ENCODE results near the gene SCG5.

Gene SCG5

GRCh38 chr15:32688151-32688639, 46.7 kb downstream of the SCG5 start:
- Mint-ChIP-seq H3K27ac (no peak overlapping the region), H3K36me3 (ENCODE audit: insufficient read depth) (no peaks in the 10 kb centered on the region), H3K4me3 (no peak overlapping the region), H3K4me1 (ENCODE audit: low read depth in 2 of 2) (peaks cover 0 to 2% of the 10 kb centered on the region in 2 donors), H3K9me3 (no peaks in the 10 kb centered on the region), H3K27me3 (peaks cover 0 to 7% of the 10 kb centered on the region in 2 donors)
- ATAC-seq (replicated peaks) (no peak), DNase-seq (no peak)

- no peaks in the 10 kb centered on the region for H3K36me3 Mint-ChIP-seq (ENCODE audit: insufficient read depth)
- H3K9me3 Mint-ChIP-seq = no peaks in the 10 kb centered on the region
- H3K4me3 Mint-ChIP-seq = no peak overlapping the region
- H3K4me1 Mint-ChIP-seq (ENCODE audit: low read depth in 2 of 2) = no peaks in the 10 kb centered on the region
- H3K27me3 Mint-ChIP-seq = peaks cover 0 to 7% of the 10 kb centered on the region in 2 donors
- no peak for ATAC-seq (replicated peaks)
- H3K27ac Mint-ChIP-seq = no peak overlapping the region
- DNase-seq = no peak
Observed at GRCh38 chr15:32690941-32691688, 49.6 kb downstream of the SCG5 start.

- no peaks in the 10 kb centered on the region for H3K36me3 Mint-ChIP-seq (ENCODE audit: insufficient read depth)
- ATAC-seq (replicated peaks) = no peak
- H3K4me1 Mint-ChIP-seq (ENCODE audit: low read depth in 2 of 2) = no peaks in the 10 kb centered on the region
- H3K9me3 Mint-ChIP-seq = no peaks in the 10 kb centered on the region
- DNase-seq = no peak
- H3K27ac Mint-ChIP-seq = no peak overlapping the region
- H3K4me3 Mint-ChIP-seq = no peak overlapping the region
- H3K27me3 Mint-ChIP-seq = peaks cover 0 to 7% of the 10 kb centered on the region in 2 donors
Observed at GRCh38 chr15:32691689-32692038, 50.2 kb downstream of the SCG5 start.

- H3K4me1 Mint-ChIP-seq (ENCODE audit: low read depth in 2 of 2) = no peaks in the 10 kb centered on the region
- no peak for ATAC-seq (replicated peaks)
- no peaks in the 10 kb centered on the region for H3K36me3 Mint-ChIP-seq (ENCODE audit: insufficient read depth)
- no peak for DNase-seq
- H3K9me3 Mint-ChIP-seq = no peaks in the 10 kb centered on the region
- no peak overlapping the region for H3K27ac Mint-ChIP-seq
- H3K27me3 Mint-ChIP-seq = peaks cover 2 to 7% of the 10 kb centered on the region in 2 donors
- H3K4me3 Mint-ChIP-seq = no peak overlapping the region
Observed at GRCh38 chr15:32692286-32692685, 50.8 kb downstream of the SCG5 start.

- Mint-ChIP-seq H3K27me3 (peaks cover 17 to 26% of the 10 kb centered on the region in 2 donors), H3K4me1 (ENCODE audit: low read depth in 2 of 2) (no peaks in the 10 kb centered on the region), H3K9me3 (no peaks in the 10 kb centered on the region), H3K4me3 (no peak overlapping the region), H3K36me3 (ENCODE audit: insufficient read depth) (no peaks in the 10 kb centered on the region), H3K27ac (no peak overlapping the region)
- DNase-seq (no peak), ATAC-seq (replicated peaks) (no peak)
Observed at GRCh38 chr15:32694222-32694983, 52.9 kb downstream of the SCG5 start.

GRCh38 chr15:32698773-32699390, 57.4 kb downstream of the SCG5 start:
- no peaks in the 10 kb centered on the region for H3K9me3 Mint-ChIP-seq
- no peaks in the 10 kb centered on the region for H3K4me1 Mint-ChIP-seq (ENCODE audit: low read depth in 2 of 2)
- peaks cover 38 to 52% of the 10 kb centered on the region in 2 donors for H3K27me3 Mint-ChIP-seq
- ATAC-seq (replicated peaks) = no peak
- H3K36me3 Mint-ChIP-seq (ENCODE audit: insufficient read depth) = no peaks in the 10 kb centered on the region
- DNase-seq = no peak
- H3K27ac Mint-ChIP-seq = no peak overlapping the region
- H3K4me3 Mint-ChIP-seq = no peak overlapping the region

- no peaks in the 10 kb centered on the region for H3K9me3 Mint-ChIP-seq
- H3K4me1 Mint-ChIP-seq (ENCODE audit: low read depth in 2 of 2) = no peaks in the 10 kb centered on the region
- H3K4me3 Mint-ChIP-seq = no peak overlapping the region
- DNase-seq (no peak), ATAC-seq (replicated peaks) (no peak)
- peaks cover 52 to 61% of the 10 kb centered on the region in 2 donors for H3K27me3 Mint-ChIP-seq
- H3K36me3 Mint-ChIP-seq (ENCODE audit: insufficient read depth) = no peaks in the 10 kb centered on the region
- no peak overlapping the region for H3K27ac Mint-ChIP-seq
Observed at GRCh38 chr15:32700501-32701150, 59.1 kb downstream of the SCG5 start.

GRCh38 chr15:32701863-32702262, 60.4 kb downstream of the SCG5 start:
- H3K9me3 Mint-ChIP-seq = no peaks in the 10 kb centered on the region
- H3K27ac Mint-ChIP-seq = no peak overlapping the region
- no peaks in the 10 kb centered on the region for H3K4me1 Mint-ChIP-seq (ENCODE audit: low read depth in 2 of 2)
- H3K27me3 Mint-ChIP-seq = peaks cover 59 to 70% of the 10 kb centered on the region in 2 donors
- ATAC-seq (replicated peaks) (no peak), DNase-seq (no peak)
- no peak overlapping the region for H3K4me3 Mint-ChIP-seq
- H3K36me3 Mint-ChIP-seq (ENCODE audit: insufficient read depth) = no peaks in the 10 kb centered on the region

GRCh38 chr15:32704395-32704981, 63.0 kb downstream of the SCG5 start:
- ATAC-seq (replicated peaks) (no peak), DNase-seq (no peak)
- Mint-ChIP-seq H3K36me3 (ENCODE audit: insufficient read depth) (no peaks in the 10 kb centered on the region), H3K4me1 (ENCODE audit: low read depth in 2 of 2) (no peaks in the 10 kb centered on the region), H3K27ac (no peak overlapping the region), H3K4me3 (no peak overlapping the region), H3K27me3 (peaks cover 57 to 68% of the 10 kb centered on the region in 2 donors), H3K9me3 (no peaks in the 10 kb centered on the region)

GRCh38 chr15:32705446-32705845, 63.9 kb downstream of the SCG5 start:
- ATAC-seq (replicated peaks) = no peak
- Mint-ChIP-seq H3K9me3 (no peaks in the 10 kb centered on the region), H3K27me3 (peaks cover 57 to 64% of the 10 kb centered on the region in 2 donors), H3K4me3 (no peak overlapping the region), H3K27ac (no peak overlapping the region), H3K36me3 (ENCODE audit: insufficient read depth) (no peaks in the 10 kb centered on the region), H3K4me1 (ENCODE audit: low read depth in 2 of 2) (no peaks in the 10 kb centered on the region)
- DNase-seq = no peak

- Mint-ChIP-seq H3K27ac (no peak overlapping the region), H3K36me3 (ENCODE audit: insufficient read depth) (no peaks in the 10 kb centered on the region), H3K9me3 (no peaks in the 10 kb centered on the region), H3K27me3 (peaks cover 52 to 58% of the 10 kb centered on the region in 2 donors), H3K4me3 (no peak overlapping the region), H3K4me1 (ENCODE audit: low read depth in 2 of 2) (no peaks in the 10 kb centered on the region)
- no peak for DNase-seq
- no peak for ATAC-seq (replicated peaks)
Observed at GRCh38 chr15:32706704-32707103, 65.2 kb downstream of the SCG5 start.

- no peaks in the 10 kb centered on the region for H3K4me1 Mint-ChIP-seq (ENCODE audit: low read depth in 2 of 2)
- DNase-seq (no peak), ATAC-seq (replicated peaks) (no peak)
- H3K36me3 Mint-ChIP-seq (ENCODE audit: insufficient read depth) = no peaks in the 10 kb centered on the region
- H3K4me3 Mint-ChIP-seq = no peak overlapping the region
- H3K27ac Mint-ChIP-seq = no peak overlapping the region
- H3K9me3 Mint-ChIP-seq = no peaks in the 10 kb centered on the region
- peaks cover 53 to 60% of the 10 kb centered on the region in 2 donors for H3K27me3 Mint-ChIP-seq
Observed at GRCh38 chr15:32707436-32707835, 65.9 kb downstream of the SCG5 start.
